Skeletal muscle tissue (tissue), 4 donors: ENCODE results near the gene NDUFS2. TPM values are rescaled to one million over a fixed set of nuclear protein-coding genes. Genes with fewer than 3 reads are reported as not detected.

Experiments used
- H3K27ac ChIP-seq: one replicate; pipeline ENCODE4 v1.7.0; 2013; ENCODE audit warnings: mild to moderate bottlenecking, low read depth, low read length, inconsistent platforms
- H3K27me3 ChIP-seq, 3 donors: one replicate each; pipeline ENCODE4 v1.7.0; 2013; ENCODE audit warnings: low read length in 3 of 3; ENCODE audit not compliant: control insufficient read depth in 3 of 3, insufficient read depth in 3 of 3
- H3K36me3 ChIP-seq, 3 donors: one replicate each; pipeline ENCODE4 v1.7.0; 2013; ENCODE audit warnings: low read length in 3 of 3; ENCODE audit not compliant: control insufficient read depth in 3 of 3, insufficient read depth in 3 of 3
- H3K4me1 ChIP-seq, 3 donors: one replicate each; pipeline ENCODE4 v1.7.0; 2013; ENCODE audit warnings: low read length in 3 of 3, mild to moderate bottlenecking in 3 of 3; ENCODE audit not compliant: control insufficient read depth in 3 of 3, insufficient read depth in 3 of 3
- H3K4me3 ChIP-seq, 3 donors: one replicate each; pipeline ENCODE4 v1.7.0; 2013; ENCODE audit warnings: low read length in 3 of 3
- H3K9ac ChIP-seq, 3 donors: one replicate each; pipeline ENCODE4 v1.7.0; 2013; ENCODE audit warnings: low read length in 3 of 3, mild to moderate bottlenecking in 3 of 3, moderate library complexity in 2 of 3, low read depth in 1 of 3
- H3K9me3 ChIP-seq, 3 donors: one replicate each; pipeline ENCODE4 v1.7.0; 2013; ENCODE audit warnings: low read length in 3 of 3; ENCODE audit not compliant: control insufficient read depth in 3 of 3
- total RNA-seq: library from RNA; depleted of rRNA; stranded (reverse); fragments of >200 nt; gene quantifications from one replicate; pipeline ENCODE4 v1.2.3, GENCODE V29; 2014
- donor health status: Osteomylitis.

NDUFS2 gene
- total RNA-seq, 1 donor from 2014 or later: 147 TPM

- Histone ChIP-seq H3K9ac (no peak overlapping the region), H3K4me1 (peaks cover 30 to 38% (median 34%) of the 10 kb centered on the region in 3 donors), H3K36me3 (peaks cover 58 to 63% (median 62%) of the 10 kb centered on the region in 3 donors), H3K27ac (no peak overlapping the region), H3K27me3 (no peaks in the 10 kb centered on the region), H3K9me3 (no peaks in the 10 kb centered on the region), H3K4me3 (no peak overlapping the region)
These were observed 30.5 kb upstream of the NDUFS2 start for GRCh38 chr1:161171696-161172095.

DNA sequence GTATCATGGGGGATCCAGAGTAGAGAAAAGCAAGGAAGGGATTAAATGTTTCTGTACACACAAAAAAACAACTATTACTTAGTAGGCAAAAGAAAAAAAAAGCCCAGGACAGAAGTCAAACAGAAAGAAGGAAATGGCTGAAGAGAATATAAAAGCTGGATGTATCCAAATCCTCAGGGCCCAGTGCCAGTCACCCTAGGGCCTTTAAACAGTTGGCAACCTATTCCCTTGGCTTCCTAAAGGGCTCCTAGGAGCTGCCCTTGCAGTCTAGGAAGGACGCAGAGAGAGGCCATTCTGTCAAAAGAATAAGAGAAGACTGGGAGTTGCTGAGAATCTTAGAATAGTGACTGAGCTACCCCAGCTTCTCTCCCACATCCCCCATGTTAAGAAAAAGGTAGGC is 29.8 kb upstream of the NDUFS2 start:
- Histone ChIP-seq H3K36me3 (peaks cover 58 to 63% (median 62%) of the 10 kb centered on the region in 3 donors), H3K27ac (peak overlapping the region; percentile 4), H3K9ac (peak overlapping the region in 1 of 3 donors; percentile 33), H3K9me3 (no peaks in the 10 kb centered on the region), H3K27me3 (no peaks in the 10 kb centered on the region), H3K4me1 (peaks cover 29 to 33% (median 29%) of the 10 kb centered on the region in 3 donors), H3K4me3 (no peak overlapping the region)

DNA sequence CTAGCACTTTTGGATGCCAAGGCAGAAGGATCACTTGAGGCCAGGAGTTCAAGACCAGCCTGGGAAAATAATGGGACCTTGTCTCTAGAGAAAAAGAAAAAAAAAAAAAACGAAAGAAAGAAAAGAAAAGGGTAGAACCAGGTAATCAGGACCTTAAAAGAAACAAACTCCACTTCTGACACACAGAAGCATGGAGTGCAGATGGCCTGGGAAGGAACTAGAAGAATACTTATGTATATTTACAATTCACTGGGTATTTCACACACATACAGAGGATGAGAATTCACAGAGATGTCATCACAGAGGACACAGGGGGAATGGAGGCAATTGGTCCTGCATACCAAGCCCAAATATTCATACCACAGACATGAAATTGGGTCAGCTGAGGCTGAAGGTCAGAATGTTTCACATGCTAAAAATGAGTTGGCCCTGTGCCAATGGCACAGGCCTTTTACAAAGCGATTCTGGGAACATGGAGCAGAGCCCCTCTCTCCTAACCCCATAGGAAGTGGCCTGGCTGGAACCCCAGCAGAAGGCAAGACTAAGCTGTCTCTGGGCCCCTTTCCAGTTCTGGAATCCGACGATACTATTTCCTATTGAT is 29.3 kb upstream of the NDUFS2 start:
- Histone ChIP-seq H3K36me3 (peaks cover 58 to 63% (median 62%) of the 10 kb centered on the region in 3 donors), H3K9ac (peak overlapping the region in 2 of 3 donors; percentile 19 to 40), H3K4me1 (peaks cover 30 to 34% (median 34%) of the 10 kb centered on the region in 3 donors), H3K4me3 (peak overlapping the region in 1 of 3 donors; percentile 4), H3K27me3 (no peaks in the 10 kb centered on the region), H3K27ac (peak overlapping the region; percentile 4), H3K9me3 (no peaks in the 10 kb centered on the region)

GRCh38 chr1:161173711-161174110 is 28.5 kb upstream of the NDUFS2 start:
- Histone ChIP-seq H3K9me3 (no peaks in the 10 kb centered on the region), H3K27me3 (no peaks in the 10 kb centered on the region), H3K4me1 (peaks cover 31 to 36% (median 35%) of the 10 kb centered on the region in 3 donors), H3K4me3 (no peak overlapping the region), H3K27ac (peak overlapping the region; percentile 36), H3K9ac (no peak overlapping the region), H3K36me3 (peaks cover 58 to 61% (median 60%) of the 10 kb centered on the region in 3 donors)

DNA sequence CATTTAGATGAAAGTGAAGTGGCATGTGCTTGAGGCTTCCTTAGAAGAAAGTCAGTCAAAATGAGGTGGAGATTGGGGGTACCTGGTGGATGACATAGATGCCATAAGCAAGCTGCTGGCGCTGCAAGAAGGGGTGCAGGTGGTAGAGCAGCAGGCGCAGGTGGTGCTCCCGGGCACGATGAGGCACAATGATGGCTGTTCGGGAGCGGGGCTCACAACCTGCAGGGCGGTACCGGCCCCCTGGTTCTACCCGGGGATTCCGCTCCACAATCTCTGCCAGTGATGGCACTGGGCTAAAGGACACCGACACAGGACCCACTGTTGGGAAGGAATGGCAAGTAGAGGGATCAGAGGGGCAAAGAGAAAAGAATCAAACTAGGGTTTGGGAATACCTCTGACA is 27.3 kb upstream of the NDUFS2 start:
- Histone ChIP-seq H3K36me3 (peaks cover 49 to 52% (median 51%) of the 10 kb centered on the region in 3 donors), H3K4me1 (peaks cover 31 to 36% (median 35%) of the 10 kb centered on the region in 3 donors), H3K4me3 (no peak overlapping the region), H3K27me3 (no peaks in the 10 kb centered on the region), H3K9me3 (no peaks in the 10 kb centered on the region), H3K27ac (no peak overlapping the region), H3K9ac (no peak overlapping the region)

GRCh38 chr1:161175771-161176453 is 26.3 kb upstream of the NDUFS2 start:
- Histone ChIP-seq H3K27me3 (no peaks in the 10 kb centered on the region), H3K4me1 (peaks cover 31 to 36% (median 35%) of the 10 kb centered on the region in 3 donors), H3K36me3 (peaks cover 41 to 45% (median 43%) of the 10 kb centered on the region in 3 donors), H3K27ac (peak overlapping the region; percentile 93), H3K9me3 (no peaks in the 10 kb centered on the region), H3K9ac (peak overlapping the region in 2 of 3 donors; percentile 96 to 97), H3K4me3 (peak overlapping the region; percentile 98 to 99 (median 99))

DNA sequence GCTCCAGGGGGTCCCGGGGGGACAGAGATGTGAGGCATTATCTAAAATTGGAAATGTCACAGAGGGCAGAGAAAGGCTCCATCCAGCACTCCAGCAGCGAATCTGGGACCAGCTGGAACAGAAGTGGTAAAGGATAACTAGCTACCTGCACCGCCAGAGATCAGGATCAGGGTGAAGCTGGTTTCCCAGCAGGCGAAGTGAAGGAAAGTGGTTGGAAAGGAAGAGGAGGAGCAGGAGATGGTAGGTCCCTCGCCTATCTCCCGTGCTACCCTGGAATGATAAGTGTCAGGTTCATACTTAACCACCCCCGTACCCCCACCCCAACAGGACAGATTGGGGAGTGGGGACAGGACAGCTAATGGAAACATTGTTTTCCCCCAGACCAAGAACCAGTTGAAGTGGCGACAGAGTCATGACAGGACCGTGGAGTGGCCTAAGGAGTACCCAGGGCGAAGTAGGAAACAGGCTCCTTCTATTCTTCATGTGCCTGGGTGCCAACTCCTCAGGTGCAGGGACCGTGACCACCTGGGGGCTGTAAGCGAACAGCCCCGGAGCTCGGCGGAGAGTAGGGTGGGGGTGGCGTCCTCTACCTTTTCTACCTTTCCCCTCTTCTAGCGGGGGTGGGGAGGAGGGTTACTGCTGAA is 25.6 kb upstream of the NDUFS2 start:
- peak overlapping the region; percentile 98 to 99 (median 99) for H3K4me3 ChIP-seq
- H3K9me3 ChIP-seq: no peaks in the 10 kb centered on the region
- H3K27me3 ChIP-seq: no peaks in the 10 kb centered on the region
- H3K9ac ChIP-seq: peak overlapping the region; percentile 96 to 99 (median 97)
- H3K27ac ChIP-seq: peak overlapping the region; percentile 93
- peaks cover 35 to 38% (median 37%) of the 10 kb centered on the region in 3 donors for H3K36me3 ChIP-seq
- H3K4me1 ChIP-seq: peaks cover 31 to 36% (median 35%) of the 10 kb centered on the region in 3 donors

DNA sequence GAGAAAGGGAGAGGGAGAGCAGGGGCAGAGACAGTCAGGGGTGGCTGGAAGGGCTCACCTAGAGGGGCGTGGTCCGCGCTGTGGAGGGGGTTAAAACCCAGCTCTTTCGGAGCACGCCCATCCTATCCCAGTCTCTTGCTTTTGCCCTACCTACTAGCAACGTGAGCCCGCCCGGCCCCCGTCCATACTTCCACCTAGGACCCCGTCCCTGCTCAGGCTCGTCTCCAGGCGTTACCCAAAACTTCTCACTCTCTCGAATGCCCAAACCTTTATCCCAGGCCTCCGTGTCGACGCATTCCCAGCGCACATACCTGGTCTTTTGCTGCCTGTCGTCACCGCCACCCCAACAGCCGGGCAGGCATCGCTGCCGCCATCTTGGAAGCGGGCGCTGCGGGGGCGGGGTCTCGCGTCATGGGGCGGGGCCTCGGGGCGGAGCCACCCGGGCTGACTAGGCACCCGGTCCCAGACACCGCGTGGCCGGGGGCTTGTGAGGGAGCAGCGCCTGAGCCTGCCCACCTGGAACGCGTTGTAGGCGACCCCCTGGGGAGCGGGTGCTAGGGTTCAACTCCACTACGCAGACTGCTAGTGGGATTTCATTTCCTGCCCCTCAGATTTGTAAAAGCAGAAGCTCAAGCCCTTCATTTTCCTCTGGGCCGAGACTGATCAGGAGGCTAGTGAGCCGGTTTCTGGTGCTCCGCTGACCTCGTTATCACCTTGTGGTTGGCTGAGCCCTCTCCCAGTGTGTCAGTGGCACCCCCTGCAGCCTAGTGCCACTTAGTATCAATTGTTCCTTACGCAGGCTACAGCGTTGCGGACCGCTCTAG is 24.8 kb upstream of the NDUFS2 start, which contains the start of gene B4GALT3:
Gene B4GALT3 (minus strand): TSS at position 396 of the 824 bp plus-strand sequence. CDS start 1,447 bp downstream, outside the sequence.
- peaks cover 30 to 31% (median 31%) of the 10 kb centered on the region in 3 donors for H3K36me3 ChIP-seq
- H3K9ac ChIP-seq: peak within 1 kb of the TSS; percentile 96 to 99 (median 97)
- peak within 1 kb of the TSS; percentile 98 to 99 (median 99) for H3K4me3 ChIP-seq
- H3K4me1 ChIP-seq: peaks cover 31 to 36% (median 32%) of the 10 kb centered on the region in 3 donors
- H3K27me3 ChIP-seq: no peaks in the 10 kb centered on the region
- H3K9me3 ChIP-seq: no peaks in the 10 kb centered on the region
- peak within 1 kb of the TSS; percentile 93 for H3K27ac ChIP-seq

DNA sequence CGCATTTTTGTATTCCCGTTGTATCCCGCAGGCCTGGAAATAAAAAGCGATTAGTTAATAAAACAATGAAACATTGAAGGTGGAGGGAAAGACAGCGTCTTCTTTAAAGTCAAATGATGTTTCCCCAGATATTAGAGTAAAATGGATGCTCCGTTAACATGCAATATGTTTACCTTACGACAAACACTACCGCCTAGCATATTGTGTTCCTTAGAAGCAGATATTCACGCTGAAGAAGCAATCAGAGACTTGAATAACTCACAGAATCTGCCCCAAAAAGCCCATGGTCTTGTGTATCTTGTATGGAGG is 24.3 kb upstream of the NDUFS2 start:
- Histone ChIP-seq H3K27me3 (no peaks in the 10 kb centered on the region), H3K4me1 (peaks cover 26 to 30% (median 26%) of the 10 kb centered on the region in 3 donors), H3K27ac (peak overlapping the region; percentile 93), H3K4me3 (peak overlapping the region; percentile 98 to 99 (median 99)), H3K9ac (peak overlapping the region; percentile 96 to 99 (median 97)), H3K36me3 (peaks cover 26 to 29% (median 28%) of the 10 kb centered on the region in 3 donors), H3K9me3 (no peaks in the 10 kb centered on the region)
